Measurements from ENCODE around the gene CCDC146. TPM values are rescaled to one million over a fixed set of nuclear protein-coding genes. Genes with fewer than 3 reads are reported as not detected.
"Not testable (repeated sequence)": the region's sequence is repeated elsewhere in the genome, so short reads cannot be mapped to it uniquely, and the experiment has no call there.

Gene CCDC146
- polyA plus RNA-seq, 6 donors from 2014 or later, result 0.13 to 0.73 (median 0.52) TPM; not detected in 1

DNA sequence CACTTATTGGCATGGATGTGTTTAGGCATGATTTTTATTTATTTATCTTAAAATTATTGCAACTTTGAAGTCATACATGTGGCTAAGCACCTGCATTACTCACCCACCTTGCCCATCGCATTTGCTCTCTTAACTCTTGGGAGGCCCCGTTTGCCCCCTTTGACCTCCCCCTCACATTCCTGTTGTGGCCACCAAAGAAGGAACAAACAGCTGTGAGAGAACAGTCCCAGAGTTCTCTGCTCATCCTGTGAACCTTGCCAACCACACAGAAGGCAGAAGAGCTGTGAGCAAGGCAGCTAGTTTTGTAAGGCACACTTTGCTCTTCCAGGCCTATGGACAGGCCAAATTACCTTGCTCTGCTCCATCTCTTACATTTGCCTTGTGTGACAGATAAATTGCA is 100.8 kb downstream of the CCDC146 start:
- DNase-seq, result no peak
- no peak for ATAC-seq (ENCODE audit: low read depth in 2 of 2)
- Mint-ChIP-seq H3K36me3 (peaks cover 0 to 25% of the 10 kb centered on the region in 2 donors), H3K4me3 (no peak overlapping the region), H3K9me3 (peaks cover 3 to 17% (median 9%) of the 10 kb centered on the region in 7 donors), H3K27ac (peak overlapping the region in 2 of 6 donors; percentile 0 to 61), H3K4me1 (no peaks in the 10 kb centered on the region), H3K27me3 (no peaks in the 10 kb centered on the region)

GRCh38 chr7:77226357-77226839 is 104.0 kb downstream of the CCDC146 start:
- Mint-ChIP-seq H3K4me1 (no peaks in the 10 kb centered on the region), H3K36me3 (peaks cover 17 to 24% of the 10 kb centered on the region in 2 donors), H3K4me3 (no peak overlapping the region), H3K27me3 (no peaks in the 10 kb centered on the region), H3K27ac (no peak overlapping the region), H3K9me3 (peaks cover 9 to 20% (median 17%) of the 10 kb centered on the region in 7 donors)
- ATAC-seq (ENCODE audit: low read depth in 2 of 2) (no peak), DNase-seq (no peak)

DNA sequence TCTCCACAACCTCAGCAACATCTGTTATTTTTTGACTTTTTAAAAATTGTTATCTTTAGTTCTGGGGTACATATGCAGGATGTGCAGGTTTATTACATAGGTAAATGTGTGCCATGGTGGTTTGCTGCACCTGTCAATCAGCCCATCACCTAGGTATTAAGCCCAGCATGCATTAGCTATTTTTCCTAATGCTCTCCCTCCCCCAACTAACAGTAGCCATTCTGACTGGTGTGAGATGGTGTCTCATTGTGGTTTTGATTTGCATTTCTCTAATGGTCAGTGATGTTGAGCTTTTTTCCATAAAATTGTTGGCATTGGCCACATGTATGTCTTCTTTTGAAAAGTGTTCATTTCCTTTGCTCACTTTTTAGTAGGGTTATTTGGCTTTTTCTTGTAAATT is 106.4 kb downstream of the CCDC146 start:
- not testable (repeated sequence) for H3K4me1 Mint-ChIP-seq; H3K4me3 Mint-ChIP-seq; ATAC-seq (ENCODE audit: low read depth in 2 of 2); DNase-seq; H3K27ac Mint-ChIP-seq; H3K27me3 Mint-ChIP-seq
- peaks cover 9 to 31% (median 22%) of the 10 kb centered on the region in 7 donors for H3K9me3 Mint-ChIP-seq
- peaks cover 17 to 24% of the 10 kb centered on the region in 2 donors for H3K36me3 Mint-ChIP-seq

DNA sequence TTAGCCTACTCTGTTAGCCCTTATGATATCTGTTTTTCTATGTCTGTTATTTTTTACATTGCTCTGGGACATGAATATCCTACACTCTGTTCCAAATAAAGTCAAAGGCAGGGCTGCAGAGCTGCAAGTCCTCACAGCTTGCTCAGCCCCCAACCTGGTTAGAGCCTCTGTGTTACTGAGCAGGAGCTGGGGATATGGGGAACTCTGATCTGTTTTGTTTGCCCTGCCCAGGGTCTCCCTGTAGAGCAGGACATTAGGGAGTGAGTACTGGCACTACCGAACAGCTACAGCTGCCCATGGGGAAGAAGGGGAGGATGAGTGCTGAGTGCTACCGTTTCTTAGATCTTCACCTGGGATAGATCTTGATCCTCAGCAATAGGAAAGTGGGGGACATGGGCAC is 110.1 kb downstream of the CCDC146 start:
- DNase-seq, result no peak
- Mint-ChIP-seq H3K4me1 (no peaks in the 10 kb centered on the region), H3K27me3 (no peaks in the 10 kb centered on the region), H3K9me3 (peaks cover 9 to 31% (median 22%) of the 10 kb centered on the region in 7 donors), H3K36me3 (peaks cover 16 to 17% of the 10 kb centered on the region in 2 donors), H3K4me3 (peak overlapping the region in 1 of 8 donors; percentile 9), H3K27ac (no peak overlapping the region)
- no peak for ATAC-seq (ENCODE audit: low read depth in 2 of 2)

- Mint-ChIP-seq H3K9me3 (peaks cover 7 to 22% (median 15%) of the 10 kb centered on the region in 7 donors), H3K4me1 (peaks cover 11 to 15% (median 13%) of the 10 kb centered on the region in 3 donors), H3K36me3 (peaks cover 9 to 12% of the 10 kb centered on the region in 2 donors), H3K27me3 (no peaks in the 10 kb centered on the region), H3K4me3 (peak overlapping the region in 1 of 8 donors; percentile 21), H3K27ac (no peak overlapping the region)
- ATAC-seq (ENCODE audit: low read depth in 2 of 2) (no peak), DNase-seq (no peak)
Observed at GRCh38 chr7:77235276-77235675, 112.9 kb downstream of the CCDC146 start.

DNA sequence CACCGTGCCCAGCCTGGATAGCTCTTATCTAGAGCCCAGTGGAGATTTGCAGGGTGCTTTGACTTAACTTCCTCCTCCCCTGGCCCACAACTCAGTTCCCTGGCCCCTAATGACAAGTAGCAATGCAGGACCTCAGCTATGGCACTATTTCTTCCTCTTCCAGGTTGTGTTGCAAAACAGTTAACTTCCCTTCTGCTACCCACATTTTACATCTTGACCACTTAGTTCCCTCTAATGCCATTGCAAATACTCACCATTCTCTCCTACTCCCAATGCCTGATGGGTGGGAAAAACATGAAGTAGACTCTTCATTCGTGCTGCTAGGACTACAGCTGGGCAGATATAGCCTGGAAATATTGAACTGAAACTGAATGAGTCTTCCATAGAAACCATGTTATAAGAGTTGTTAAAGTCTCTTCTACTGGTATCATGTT is 116.3 kb downstream of the CCDC146 start:
- H3K4me3 Mint-ChIP-seq, result no peak overlapping the region
- H3K27ac Mint-ChIP-seq, result no peak overlapping the region

DNA sequence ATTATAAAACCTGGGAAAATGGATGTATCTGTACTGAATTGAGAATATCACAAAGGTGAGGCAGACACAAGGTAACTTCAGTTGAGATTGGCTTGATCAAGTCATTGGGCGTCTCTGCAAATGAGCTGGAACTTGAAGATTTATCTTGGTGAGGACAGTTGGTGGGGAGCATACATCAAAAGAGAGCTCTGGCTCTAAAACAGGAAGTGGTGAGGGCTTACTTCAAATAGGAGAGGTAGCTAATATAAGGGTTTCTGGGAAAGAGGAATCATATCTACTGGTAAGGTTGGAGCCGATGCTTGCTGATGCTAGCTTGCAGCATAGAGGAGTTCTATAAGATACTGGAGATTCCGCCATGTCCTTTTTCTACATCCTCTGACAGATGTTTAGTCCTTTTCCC is 117.1 kb downstream of the CCDC146 start:
- Mint-ChIP-seq H3K27me3 (no peaks in the 10 kb centered on the region), H3K4me3 (no peak overlapping the region), H3K27ac (no peak overlapping the region), H3K9me3 (peaks cover 0 to 4% (median 0%) of the 10 kb centered on the region in 7 donors), H3K4me1 (peaks cover 11 to 15% (median 13%) of the 10 kb centered on the region in 3 donors), H3K36me3 (peaks cover 0 to 5% of the 10 kb centered on the region in 2 donors)
- no peak for ATAC-seq (ENCODE audit: low read depth in 2 of 2)
- no peak for DNase-seq

More for the DNA sequence above, 116.3 kb downstream of the CCDC146 start:
- Mint-ChIP-seq H3K36me3 (peaks cover 0 to 5% of the 10 kb centered on the region in 2 donors), H3K9me3 (peaks cover 0 to 4% (median 0%) of the 10 kb centered on the region in 7 donors), H3K27me3 (no peaks in the 10 kb centered on the region), H3K4me1 (peaks cover 11 to 15% (median 13%) of the 10 kb centered on the region in 3 donors)
- ATAC-seq (ENCODE audit: low read depth in 2 of 2), result peak in 1 of 2 donors; percentile 33
- no peak for DNase-seq

DNA sequence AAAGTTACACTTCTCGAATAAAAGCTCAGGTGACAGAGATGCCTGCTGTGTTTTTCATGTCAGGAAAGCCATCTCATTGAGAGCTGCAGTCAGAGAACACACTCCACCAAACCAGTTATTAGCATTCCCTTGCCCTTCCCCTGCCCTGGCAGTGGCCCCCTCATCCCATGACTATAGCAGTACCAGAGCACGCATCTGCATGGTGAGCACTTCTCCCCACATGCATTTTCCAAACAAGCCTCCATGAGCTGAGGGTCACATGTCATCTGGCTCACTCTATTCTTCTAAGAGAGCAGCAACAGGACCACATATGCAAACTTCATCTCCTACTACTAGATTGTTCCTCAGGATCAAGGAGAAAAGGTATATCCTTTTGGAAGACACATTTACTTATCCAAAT is 119.7 kb downstream of the CCDC146 start:
- Mint-ChIP-seq H3K9me3 (peaks cover 0 to 4% (median 0%) of the 10 kb centered on the region in 7 donors), H3K4me3 (no peak overlapping the region), H3K36me3 (peaks cover 0 to 5% of the 10 kb centered on the region in 2 donors), H3K4me1 (peaks cover 11 to 15% (median 13%) of the 10 kb centered on the region in 3 donors), H3K27me3 (no peaks in the 10 kb centered on the region), H3K27ac (peak overlapping the region in 2 of 6 donors; percentile 89)
- DNase-seq, result no peak
- ATAC-seq (ENCODE audit: low read depth in 2 of 2), result no peak

- peaks cover 0 to 4% (median 0%) of the 10 kb centered on the region in 7 donors for H3K9me3 Mint-ChIP-seq
- no peaks in the 10 kb centered on the region for H3K27me3 Mint-ChIP-seq
- peaks cover 11 to 15% (median 13%) of the 10 kb centered on the region in 3 donors for H3K4me1 Mint-ChIP-seq
- H3K27ac Mint-ChIP-seq, result no peak overlapping the region
- ATAC-seq (ENCODE audit: low read depth in 2 of 2) (no peak), DNase-seq (no peak)
- no peak overlapping the region for H3K4me3 Mint-ChIP-seq
- H3K36me3 Mint-ChIP-seq, result peaks cover 0 to 5% of the 10 kb centered on the region in 2 donors
Observed at GRCh38 chr7:77242554-77242953, 120.1 kb downstream of the CCDC146 start.

- DNase-seq, result no peak
- peaks cover 3 to 4% (median 3%) of the 10 kb centered on the region in 3 donors for H3K4me1 Mint-ChIP-seq
- no peak overlapping the region for H3K27ac Mint-ChIP-seq
- no peaks in the 10 kb centered on the region for H3K9me3 Mint-ChIP-seq
- no peaks in the 10 kb centered on the region for H3K27me3 Mint-ChIP-seq
- no peak for ATAC-seq (ENCODE audit: low read depth in 2 of 2)
- H3K4me3 Mint-ChIP-seq, result no peak overlapping the region
- H3K36me3 Mint-ChIP-seq, result peaks cover 0 to 5% of the 10 kb centered on the region in 2 donors
Observed at GRCh38 chr7:77244222-77244934, 122.0 kb downstream of the CCDC146 start.

DNA sequence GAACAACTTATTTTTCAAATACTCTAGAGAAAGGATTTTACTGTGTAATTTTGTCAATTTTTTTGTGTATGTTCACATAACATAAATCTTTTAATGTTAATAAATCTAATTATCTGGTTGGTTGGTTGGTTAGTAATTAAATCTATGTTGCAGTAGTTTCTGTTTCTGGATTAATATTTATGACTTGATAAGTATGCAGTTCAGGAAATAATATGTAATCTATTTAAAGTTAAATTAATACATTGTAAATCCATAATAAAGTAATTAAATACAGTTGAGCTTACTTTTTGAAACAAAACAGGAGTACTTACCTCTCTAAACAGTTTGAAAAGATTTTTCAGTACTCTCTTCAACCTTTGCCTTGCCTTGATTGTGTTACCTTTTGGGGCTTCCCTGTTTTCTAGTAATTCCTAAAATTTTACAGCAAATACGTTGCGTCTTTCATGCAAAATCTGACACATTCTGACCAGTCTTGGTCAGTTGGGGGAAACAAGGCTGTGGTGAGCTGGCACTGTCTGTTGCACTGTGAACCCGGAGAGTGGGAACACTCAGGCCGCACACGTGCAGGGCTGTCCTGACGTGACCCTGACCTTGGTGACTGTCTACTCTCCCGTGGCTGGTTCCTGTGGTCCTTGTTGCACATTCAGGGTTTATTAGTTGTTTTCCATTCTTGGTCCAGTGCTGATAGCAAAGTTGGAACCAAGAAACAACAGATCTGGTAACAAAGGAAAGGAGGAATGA is 122.8 kb downstream of the CCDC146 start:
- Mint-ChIP-seq H3K27ac (peak overlapping the region in 1 of 6 donors; percentile 42), H3K27me3 (no peaks in the 10 kb centered on the region), H3K4me3 (no peak overlapping the region), H3K36me3 (peaks cover 0 to 5% of the 10 kb centered on the region in 2 donors), H3K4me1 (no peaks in the 10 kb centered on the region), H3K9me3 (no peaks in the 10 kb centered on the region)
- no peak for DNase-seq
- ATAC-seq (ENCODE audit: low read depth in 2 of 2), result no peak

DNA sequence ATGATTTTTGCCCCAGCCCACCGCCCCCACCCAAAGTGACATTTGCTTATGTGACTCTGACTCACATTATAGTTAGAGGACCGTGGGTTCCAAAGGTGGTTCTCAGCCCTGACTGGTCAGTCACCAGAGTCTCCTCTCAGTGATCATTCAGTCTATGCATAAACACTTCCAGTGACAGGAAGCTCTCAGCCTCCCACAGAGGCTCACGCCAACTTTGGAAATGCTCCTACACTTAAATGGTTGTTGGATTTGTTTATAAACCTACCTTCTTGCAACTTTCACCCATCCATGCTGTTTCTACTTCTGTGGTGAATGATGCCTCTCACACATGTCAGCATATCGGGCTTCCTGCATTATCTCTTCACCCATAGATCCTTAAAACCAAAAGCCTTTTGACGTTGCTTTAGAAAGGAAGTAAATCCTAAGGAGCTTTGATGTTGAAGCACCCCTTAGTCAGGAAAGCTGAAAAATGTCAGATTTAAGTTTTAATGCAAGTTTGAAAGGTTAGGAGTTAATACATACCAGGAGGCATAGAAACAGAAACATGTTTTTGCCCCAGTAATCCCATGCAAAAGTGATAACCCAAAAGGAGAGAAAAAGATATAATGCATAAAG is 123.7 kb downstream of the CCDC146 start:
- H3K36me3 Mint-ChIP-seq, result peaks cover 0 to 5% of the 10 kb centered on the region in 2 donors
- no peaks in the 10 kb centered on the region for H3K27me3 Mint-ChIP-seq
- no peaks in the 10 kb centered on the region for H3K9me3 Mint-ChIP-seq
- no peak for DNase-seq
- no peak overlapping the region for H3K27ac Mint-ChIP-seq
- H3K4me1 Mint-ChIP-seq, result no peaks in the 10 kb centered on the region
- H3K4me3 Mint-ChIP-seq, result no peak overlapping the region
- no peak for ATAC-seq (ENCODE audit: low read depth in 2 of 2)

- DNase-seq, result peak; percentile 77
- Mint-ChIP-seq H3K9me3 (no peaks in the 10 kb centered on the region), H3K27ac (no peak overlapping the region), H3K4me3 (no peak overlapping the region), H3K27me3 (no peaks in the 10 kb centered on the region), H3K4me1 (no peaks in the 10 kb centered on the region), H3K36me3 (no peaks in the 10 kb centered on the region)
- peak; percentile 97 to 99 for ATAC-seq (ENCODE audit: low read depth in 2 of 2)
Observed at GRCh38 chr7:77247206-77247850, 124.9 kb downstream of the CCDC146 start.

Data from naive B cell (primary cell).